NCI-H1694 (cell line): Measurements from ENCODE around the gene CRYZ.
"Not testable (repeated sequence)": the region's sequence is repeated elsewhere in the genome, so short reads cannot be mapped to it uniquely, and the experiment has no call there.

Source experiments
- DNase-seq: peaks from one replicate; lab custom pipeline; 2025; lab: John Stamatoyannopoulos, UW

The CRYZ gene

GRCh38 chr1:74732960-74733603, at the start of gene CRYZ, which contains the start of gene TYW3:
Gene CRYZ, minus strand, starts transcription at chr1:74733050. Its CDS starts 8,229 bp downstream, at chr1:74724821.
Gene TYW3, plus strand, starts transcription at chr1:74733152. Its CDS starts 93 bp downstream, at chr1:74733245.
- DNase-seq = peak; percentile 95

- DNase-seq = no peak
Measured at GRCh38 chr1:74780594-74780993, 47.7 kb upstream of the CRYZ start.

GRCh38 chr1:74779750-74780149, 46.9 kb upstream of the CRYZ start:
- no peak for DNase-seq

GRCh38 chr1:74777525-74777924, 44.7 kb upstream of the CRYZ start:
- DNase-seq = no peak

GRCh38 chr1:74775735-74776134, 42.9 kb upstream of the CRYZ start:
- DNase-seq = no peak

GRCh38 chr1:74773582-74773981, 40.7 kb upstream of the CRYZ start:
- no peak for DNase-seq

GRCh38 chr1:74772945-74773344, 40.1 kb upstream of the CRYZ start:
- no peak for DNase-seq

- DNase-seq = peak; percentile 83
Measured at GRCh38 chr1:74771913-74772515, 39.2 kb upstream of the CRYZ start.

GRCh38 chr1:74767490-74767889, 34.6 kb upstream of the CRYZ start:
- no peak for DNase-seq

GRCh38 chr1:74766579-74766978, 33.7 kb upstream of the CRYZ start:
- no peak for DNase-seq

GRCh38 chr1:74763807-74764206, 31.0 kb upstream of the CRYZ start:
- no peak for DNase-seq

- not testable (repeated sequence) for DNase-seq
Measured at GRCh38 chr1:74756650-74757049, 23.8 kb upstream of the CRYZ start.

GRCh38 chr1:74755475-74755874, 22.6 kb upstream of the CRYZ start:
- DNase-seq = no peak

GRCh38 chr1:74753104-74753503, 20.3 kb upstream of the CRYZ start:
- no peak for DNase-seq

- no peak for DNase-seq
Measured at GRCh38 chr1:74748960-74749359, 16.1 kb upstream of the CRYZ start.

- DNase-seq = not testable (repeated sequence)
Measured at GRCh38 chr1:74745247-74745646, 12.4 kb upstream of the CRYZ start.

GRCh38 chr1:74740307-74740980, 7.6 kb upstream of the CRYZ start:
- DNase-seq = not testable (repeated sequence)

GRCh38 chr1:74737333-74737732, 4.5 kb upstream of the CRYZ start:
- DNase-seq = no peak

GRCh38 chr1:74733604-74734484, 994 bp upstream of the CRYZ start:
- DNase-seq = peak; percentile 84

- DNase-seq = not testable (repeated sequence)
Measured at GRCh38 chr1:74732071-74732946, 541 bp downstream of the CRYZ start.

- DNase-seq = no peak
Measured at GRCh38 chr1:74731399-74732052, 1.3 kb downstream of the CRYZ start.
